K562 (cell line): ENCODE results near the gene SGIP1. TPM values are rescaled to one million over a fixed set of nuclear protein-coding genes. Genes with fewer than 3 reads are reported as not detected.

Experiments used
- ATAC-seq: fragments of 200-7000 bp; cut with Tn5 transposase; 3 replicates; pipeline ENCODE4 v1.9.1; 2020; ENCODE audit warnings: moderate library complexity
- BruUV-seq: library from RNA; stranded (reverse); fragments of 400-500 nt; replicated peaks from 2 replicates; lab custom pipeline; 2021; lab: Mats Ljungman, UMichigan
- CTCF ChIA-PET: fragments of 300-600 bp; formaldehyde crosslinking; extraction: SDS; loops from one replicate; lab custom pipeline; 2021; ENCODE audit warnings: low intra/inter-chr PET ratio; lab: Yijun Ruan, JAX
- POLR2A ChIA-PET: fragments of 300-600, 350-650 bp; sonication (Branson Sonifier 250); formaldehyde crosslinking; extraction: SDS; loops from one replicate; lab custom pipeline; 2021; ENCODE audit warnings: antibody characterized with exemption, inconsistent platforms; lab: Yijun Ruan, JAX
- DNase-seq, 4 experiments: peaks; one replicate each; pipeline versions ENCODE4 v3.0.0 to v3.0.0-alpha.2; 2011 to 2018; ENCODE audit warnings: low spot score in 3 of 4, mixed read lengths in 3 of 4; ENCODE audit errors: extremely low read depth in 1 of 4
- FAIRE-seq: peaks from 2 replicates; lab custom pipeline; 2011; peaks lifted over from hg19 to GRCh38; lab: Jason Lieb, UNC
- H2AFZ ChIP-seq: 2 replicates; pipeline ENCODE4 v1.6.0; 2011; ENCODE audit warnings: low read depth, low read length, control low read depth, inconsistent platforms
- H3K27ac ChIP-seq: fragments of 200-600 bp; 3 replicates; pipeline ENCODE4 v1.8.0; 2011; ENCODE audit warnings: low read depth, mild to moderate bottlenecking, control low read depth, inconsistent platforms, low read length, moderate library complexity, mixed read lengths; ENCODE audit errors: extremely low read depth
- H3K27me3 ChIP-seq, 2 experiments: fragments of 300-600 bp in 1 of 2; 2 replicates in 1 of 2; 3 replicates in 1 of 2; pipeline versions ENCODE4 v1.6.0 to v1.8.0; 2011; ENCODE audit warnings: inconsistent platforms in 2 of 2, low read length in 2 of 2, mild to moderate bottlenecking in 1 of 2, mixed read lengths in 1 of 2, moderate library complexity in 1 of 2; ENCODE audit not compliant: control insufficient read depth in 2 of 2, insufficient read depth in 2 of 2
- H3K36me3 ChIP-seq: fragments of 300-600 bp; 3 replicates; pipeline ENCODE4 v1.8.0; 2011; ENCODE audit warnings: mild to moderate bottlenecking, low read length, inconsistent platforms; ENCODE audit not compliant: control insufficient read depth, insufficient read depth
- H3K4me1 ChIP-seq, 2 experiments: fragments of 200-600 bp in 1 of 2; replicated peaks in 1 of 2; 2 replicates in 1 of 2; 3 replicates in 1 of 2; pipeline versions ENCODE4 v1.5.1 to v1.8.0; 2011; ENCODE audit warnings: inconsistent platforms in 2 of 2, low read length in 2 of 2, mild to moderate bottlenecking in 1 of 2, mixed read lengths in 1 of 2, moderate library complexity in 1 of 2; ENCODE audit not compliant: control insufficient read depth in 2 of 2, insufficient read depth in 2 of 2
- H3K4me2 ChIP-seq: 2 replicates; pipeline ENCODE4 v1.6.1; 2011; ENCODE audit warnings: low read length, control low read depth, inconsistent platforms, mixed read lengths; ENCODE audit not compliant: insufficient read depth
- H3K4me3 ChIP-seq: fragments of 200-600 bp; sonication (generic), shearing (Covaris generic); 2 replicates; pipeline ENCODE4 v1.5.1; 2016; ENCODE audit warnings: control low read depth, inconsistent platforms
- H3K79me2 ChIP-seq: fragments of 200-600 bp; 3 replicates; pipeline ENCODE4 v1.8.0; 2011; ENCODE audit warnings: low read length, inconsistent platforms; ENCODE audit not compliant: control insufficient read depth, insufficient read depth
- H3K9ac ChIP-seq, 2 experiments: 2 replicates each; pipeline versions ENCODE4 v1.6.0 to v1.6.1; 2011; ENCODE audit warnings: low read depth in 2 of 2, low read length in 2 of 2, control low read depth in 1 of 2, inconsistent platforms in 1 of 2, mild to moderate bottlenecking in 1 of 2, mixed read lengths in 1 of 2; ENCODE audit not compliant: insufficient read depth in 1 of 2
- H3K9me1 ChIP-seq: one replicate; pipeline ENCODE4 v1.6.0; 2011; ENCODE audit warnings: inconsistent platforms, mild to moderate bottlenecking, low read length, moderate library complexity; ENCODE audit not compliant: control insufficient read depth, insufficient read depth
- H3K9me3 ChIP-seq: replicated peaks from 2 replicates; pipeline ENCODE4 v1.5.1; 2011; ENCODE audit warnings: low read depth, low read length, inconsistent platforms; ENCODE audit not compliant: control insufficient read depth, insufficient read depth
- H4K20me1 ChIP-seq: replicated peaks from 2 replicates; pipeline ENCODE4 v1.6.1; 2011; ENCODE audit warnings: low read length, inconsistent platforms, mixed read lengths; ENCODE audit not compliant: control insufficient read depth, insufficient read depth
- ARID2 ChIP-seq: fragments of 450-650 bp; IDR thresholded peaks from 2 replicates; pipeline ENCODE4 v1.6.1; 2017; ENCODE audit warnings: antibody characterized with exemption, mild to moderate bottlenecking
- CBX3 ChIP-seq, 2 experiments: IDR thresholded peaks; 1 replicate in 1 of 2; 2 replicates in 1 of 2; pipeline ENCODE4 v1.6.1; 2012; ENCODE audit warnings: inconsistent platforms in 2 of 2, low read length in 2 of 2, borderline replicate concordance in 1 of 2, control low read depth in 1 of 2
- ETV5 ChIP-seq: sonication (generic); formaldehyde crosslinking; IDR thresholded peaks from 2 replicates; pipeline ENCODE4 v1.4.0; 2020; ENCODE audit warnings: low read depth, mild to moderate bottlenecking, missing genetic modification reagents
- GABPB1 ChIP-seq: sonication (generic); formaldehyde crosslinking; IDR thresholded peaks from 2 replicates; pipeline ENCODE4 v1.8.0; 2022; ENCODE audit warnings: mild to moderate bottlenecking, missing genetic modification reagents
- PYGO2 ChIP-seq: fragments of 450-650 bp; IDR thresholded peaks from 2 replicates; pipeline ENCODE4 v1.6.1; 2016; ENCODE audit warnings: mild to moderate bottlenecking, missing genetic modification characterization, moderate library complexity, missing compliant biosample characterization
- SP1 ChIP-seq: sonication (generic); formaldehyde crosslinking; IDR thresholded peaks from 2 replicates; pipeline ENCODE4 v1.8.1; 2022; ENCODE audit warnings: mild to moderate bottlenecking, missing genetic modification reagents
- TFE3 ChIP-seq: fragments of 450-650 bp; formaldehyde crosslinking; IDR thresholded peaks from 2 replicates; pipeline ENCODE4 v1.4.0; 2020; ENCODE audit warnings: mild to moderate bottlenecking, mixed read lengths
- WGBS: fragments of 100-300 bp; shearing (Covaris generic); methylation state at CpG from one replicate; pipeline ENCODE4 v1.1.6; 2016; ENCODE audit warnings: low coverage, mixed read lengths; ENCODE audit not compliant: insufficient coverage; ENCODE audit errors: missing lambda C conversion rate; 5-methylcytosine and 5-hydroxymethylcytosine counted together
- in situ Hi-C: fragments of 300-500 bp; cut with MboI; formaldehyde crosslinking; loops from 4 replicates; pipeline ENCODE4 v1.15.0; 2018; ENCODE audit warnings: inconsistent platforms, mixed read lengths
- intact Hi-C: fragments of 100-400 bp; cut with micrococcal nuclease; formaldehyde crosslinking; loops from 2 replicates; pipeline ENCODE4 v1.14.2; 2022
- polyA plus RNA-seq, 8 experiments: library from polyadenylated mRNA; depleted of rRNA in 4 of 8; stranded (reverse) in 5 of 8; unstranded in 3 of 8; fragments of >200 nt; fragmentation: Nextera tagmentation in 2 of 8; fragmentation: Illumina TruSeq in 1 of 8; extraction: Ambion mirVana in 2 of 8; extraction: Trizol in 1 of 8; gene quantifications; 2 replicates each; pipeline versions ENCODE4 v1.2.1 to v1.2.3, GENCODE V29; 2011 to 2014; ENCODE audit warnings: inconsistent platforms in 1 of 8, missing spikeins in 1 of 8
- total RNA-seq, 7 experiments: library from RNA; depleted of rRNA in 6 of 7; stranded (reverse); fragments of >200 nt in 6 of 7; fragmentation: Illumina TruSeq in 2 of 7; extraction: Trizol in 2 of 7; gene quantifications; 2 replicates each; pipeline versions ENCODE4 v1.2.1 to v1.2.3, GENCODE V29; 2011 to 2021; ENCODE audit warnings: low replicate concordance in 1 of 7

SGIP1 gene
- total and polyA plus RNA-seq, 9 of the 15 experiments (the other 6 are each of a cell fraction or from before 2014, with no cell fraction given) = 0.07 to 0.35 TPM; not detected in 7

GRCh38 chr1:66559517-66559916 lies 25.6 kb downstream of the SGIP1 start:
- no peaks in the 10 kb centered on the region for H3K9me3 ChIP-seq
- H3K79me2 ChIP-seq = no peaks in the 10 kb centered on the region
- no peaks in the 10 kb centered on the region for H3K9me1 ChIP-seq
- DNase-seq (no peak), ATAC-seq (no peak), FAIRE-seq (no peak)
- intact Hi-C loops (no loop called here), in situ Hi-C loops (no loop called here)
- no TSS peak for BruUV-seq
- POLR2A ChIA-PET = no interaction called here
- CTCF ChIA-PET = no interaction called here
- TF ChIP-seq ARID2 (no peak), SP1 (no peak), TFE3 (no peak), PYGO2 (no peak), GABPB1 (no peak), ETV5 (CRISPR knock-in tag) (no peak), CBX3 (IDR thresholded peaks at IDR 0.05; ENCODE audit: borderline replicate concordance in 1 of 2, low read length in 2 of 2) (no peak)
- H3K27ac ChIP-seq = no peak overlapping the region
- no peak overlapping the region for H3K9ac ChIP-seq
- no peaks in the 10 kb centered on the region for H3K4me1 ChIP-seq
- H3K4me2 ChIP-seq = no peak overlapping the region
- H3K4me3 ChIP-seq = no peak overlapping the region
- no peaks in the 10 kb centered on the region for H4K20me1 ChIP-seq
- no peaks in the 10 kb centered on the region for H3K36me3 ChIP-seq
- 1% methylated on average over 4 of the region's 4 CpGs for WGBS
- H3K27me3 ChIP-seq = no peaks in the 10 kb centered on the region; a peak in 1 of 5 replicates
- no peak overlapping the region for H2AFZ ChIP-seq
